Measurements from ENCODE around the gene GPD1L. TPM values are rescaled to one million over a fixed set of nuclear protein-coding genes. Genes with fewer than 3 reads are reported as not detected.

Gene GPD1L
- total RNA-seq: 14.4 and 18.4 TPM in 2 replicates

GRCh38 chr3:32106132-32106928 is at the start of gene GPD1L:
GPD1L (plus strand) TSS chr3:32106620; CDS start chr3:32106712, 92 bp downstream.

Other genes with a start within 250 kb of the GPD1L start
- gene OSBPL10, start 125.4 kb upstream of the GPD1L start, total RNA-seq: 14.2 and 14.7 TPM in 2 replicates
- 0.56 and 0.90 TPM in 2 replicates for gene ZNF860, start 124.9 kb upstream of the GPD1L start, total RNA-seq
- gene CMTM8, start 132.1 kb downstream of the GPD1L start, total RNA-seq: 1.3 and 1.4 TPM in 2 replicates

Data from endothelial cell of coronary artery (primary cell).